ENCODE data around the gene COMMD6. TPM values are rescaled to one million over a fixed set of nuclear protein-coding genes. Genes with fewer than 3 reads are reported as not detected.

The COMMD6 gene
- total RNA-seq, 1 experiment from 2014 or later = 132 TPM

DNA sequence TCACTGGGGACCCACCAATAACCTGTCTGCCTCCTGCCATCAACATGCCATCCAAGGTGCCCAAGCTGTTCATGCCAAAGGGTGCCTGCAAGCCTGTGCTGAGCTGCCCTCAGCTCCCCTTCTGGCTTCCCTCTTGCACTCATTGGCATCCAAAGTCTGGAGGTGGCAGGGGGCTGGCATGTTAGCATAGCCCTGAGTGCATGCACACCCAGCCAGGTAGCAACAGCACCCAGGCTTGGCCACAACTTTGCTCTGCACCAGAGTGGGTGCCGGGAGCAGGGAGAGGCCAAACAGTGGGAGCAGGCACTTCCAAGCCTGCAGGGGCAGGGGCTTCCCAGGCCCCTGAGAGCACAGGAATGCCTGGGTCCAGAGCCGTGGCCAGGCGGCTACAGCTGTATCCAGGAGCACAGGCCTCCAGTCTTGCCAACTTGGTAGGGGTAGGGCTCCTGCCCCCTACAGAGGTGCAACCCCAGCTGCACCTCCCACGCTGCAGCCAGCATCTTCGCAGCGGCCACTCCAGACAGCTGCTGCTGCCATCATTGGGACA is 29.6 kb downstream of the COMMD6 start:
- no peaks in the 10 kb centered on the region for H3K4me1 Mint-ChIP-seq (ENCODE audit: insufficient read depth, unreplicated experiment)
- DNase-seq (ENCODE audit: unreplicated experiment) = no peak
- TF ChIP-seq, protein P1, sequence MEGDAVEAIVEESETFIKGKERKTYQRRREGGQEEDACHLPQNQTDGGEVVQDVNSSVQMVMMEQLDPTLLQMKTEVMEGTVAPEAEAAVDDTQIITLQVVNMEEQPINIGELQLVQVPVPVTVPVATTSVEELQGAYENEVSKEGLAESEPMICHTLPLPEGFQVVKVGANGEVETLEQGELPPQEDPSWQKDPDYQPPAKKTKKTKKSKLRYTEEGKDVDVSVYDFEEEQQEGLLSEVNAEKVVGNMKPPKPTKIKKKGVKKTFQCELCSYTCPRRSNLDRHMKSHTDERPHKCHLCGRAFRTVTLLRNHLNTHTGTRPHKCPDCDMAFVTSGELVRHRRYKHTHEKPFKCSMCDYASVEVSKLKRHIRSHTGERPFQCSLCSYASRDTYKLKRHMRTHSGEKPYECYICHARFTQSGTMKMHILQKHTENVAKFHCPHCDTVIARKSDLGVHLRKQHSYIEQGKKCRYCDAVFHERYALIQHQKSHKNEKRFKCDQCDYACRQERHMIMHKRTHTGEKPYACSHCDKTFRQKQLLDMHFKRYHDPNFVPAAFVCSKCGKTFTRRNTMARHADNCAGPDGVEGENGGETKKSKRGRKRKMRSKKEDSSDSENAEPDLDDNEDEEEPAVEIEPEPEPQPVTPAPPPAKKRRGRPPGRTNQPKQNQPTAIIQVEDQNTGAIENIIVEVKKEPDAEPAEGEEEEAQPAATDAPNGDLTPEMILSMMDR (IDR thresholded peaks at IDR 0.05; ENCODE audit: unreplicated experiment) = no peak
- ChIA-PET POLR2A (interaction anchor here (1.5 kb wide), 1 partner anchor 15 kb away, joined by 4 read pairs; no protein-coding TSS in a partner anchor), CTCF (no interaction called here)
- H3K27me3 Mint-ChIP-seq (ENCODE audit: insufficient read depth, unreplicated experiment) = no peaks in the 10 kb centered on the region
- no peaks in the 10 kb centered on the region for H3K9me3 Mint-ChIP-seq (ENCODE audit: unreplicated experiment)
- no peak overlapping the region for H3K27ac Mint-ChIP-seq (ENCODE audit: low read depth, unreplicated experiment)
- BruUV-seq (replicated peaks) = no TSS peak
- H3K36me3 Mint-ChIP-seq (ENCODE audit: insufficient read depth, unreplicated experiment) = no peaks in the 10 kb centered on the region
- no peak overlapping the region for H3K4me3 Mint-ChIP-seq (ENCODE audit: unreplicated experiment)
- intact Hi-C loops (cut with micrococcal nuclease) = no loop called here

DNA sequence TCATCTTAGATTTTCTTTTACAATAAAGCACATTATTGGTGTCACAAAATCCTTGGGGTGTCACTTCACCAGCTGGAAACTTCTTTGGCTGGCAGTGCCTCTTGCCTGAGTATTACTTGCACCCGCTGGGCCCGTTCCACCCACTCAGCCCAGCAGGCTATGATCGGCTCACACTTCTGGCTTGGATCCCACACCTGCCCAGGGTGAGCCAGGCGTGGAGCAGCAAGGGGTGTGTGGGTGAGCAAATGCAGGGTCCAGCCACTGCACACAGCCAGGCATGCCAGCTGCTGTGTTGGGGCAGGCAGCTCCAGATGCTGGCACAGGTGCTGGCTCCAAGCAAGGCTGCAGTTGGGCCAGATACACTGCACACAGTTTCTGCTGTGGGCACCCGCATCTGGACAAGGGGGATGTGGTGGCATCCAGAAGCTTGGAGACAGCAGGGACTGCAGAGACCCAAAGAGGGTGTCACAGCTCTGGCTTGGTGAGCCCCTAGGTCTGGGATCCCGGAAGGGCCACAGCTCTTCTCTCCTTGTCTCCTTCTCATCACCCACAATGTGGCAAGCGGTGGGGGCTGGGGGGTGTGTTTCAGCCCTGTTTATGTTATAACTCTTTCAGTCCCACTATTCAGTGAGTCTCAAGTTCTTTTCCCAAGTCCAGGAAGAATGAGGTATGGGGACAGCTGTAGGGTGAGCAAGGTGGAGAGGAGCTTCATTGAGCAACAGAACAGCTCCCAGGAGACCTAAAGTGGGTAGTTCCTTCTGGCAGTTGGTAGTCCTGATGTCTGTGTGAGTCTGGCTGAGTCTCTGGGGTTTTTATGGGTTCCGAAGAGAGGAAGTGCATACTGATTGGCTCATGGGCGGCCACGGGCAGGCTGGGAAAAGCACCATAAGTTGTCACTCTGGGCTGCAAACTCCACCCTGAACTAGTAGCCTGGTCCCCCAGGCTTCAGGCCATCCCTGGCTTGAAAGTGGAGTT is 30.3 kb downstream of the COMMD6 start:
- H3K27me3 Mint-ChIP-seq (ENCODE audit: insufficient read depth, unreplicated experiment) = no peaks in the 10 kb centered on the region
- no peak overlapping the region for H3K4me3 Mint-ChIP-seq (ENCODE audit: unreplicated experiment)
- no peaks in the 10 kb centered on the region for H3K9me3 Mint-ChIP-seq (ENCODE audit: unreplicated experiment)
- BruUV-seq (replicated peaks) = no TSS peak
- CTCF ChIA-PET = interaction anchor here (0.7 kb wide), 1 partner anchor 30 kb away, joined by 3 read pairs; no protein-coding TSS in a partner anchor
- TF ChIP-seq, protein P1 (IDR thresholded peaks at IDR 0.05; ENCODE audit: unreplicated experiment) = no peak
- H3K36me3 Mint-ChIP-seq (ENCODE audit: insufficient read depth, unreplicated experiment) = no peaks in the 10 kb centered on the region
- POLR2A ChIA-PET = interaction anchor here (0.6 to 1.5 kb wide), 2 partner anchors 16 to 54 kb away, joined by 3 to 4 read pairs; no protein-coding TSS in a partner anchor
- H3K27ac Mint-ChIP-seq (ENCODE audit: low read depth, unreplicated experiment) = no peak overlapping the region
- no peaks in the 10 kb centered on the region for H3K4me1 Mint-ChIP-seq (ENCODE audit: insufficient read depth, unreplicated experiment)
- intact Hi-C loops (cut with micrococcal nuclease) = no loop called here
- DNase-seq (ENCODE audit: unreplicated experiment) = peak; percentile 59

- Mint-ChIP-seq H3K4me3 (ENCODE audit: unreplicated experiment) (no peak overlapping the region), H3K4me1 (ENCODE audit: insufficient read depth, unreplicated experiment) (no peaks in the 10 kb centered on the region), H3K9me3 (ENCODE audit: unreplicated experiment) (no peaks in the 10 kb centered on the region), H3K36me3 (ENCODE audit: insufficient read depth, unreplicated experiment) (no peaks in the 10 kb centered on the region), H3K27me3 (ENCODE audit: insufficient read depth, unreplicated experiment) (no peaks in the 10 kb centered on the region), H3K27ac (ENCODE audit: low read depth, unreplicated experiment) (no peak overlapping the region)
- intact Hi-C loops (cut with micrococcal nuclease) = no loop called here
- DNase-seq (ENCODE audit: unreplicated experiment) = no peak
- TF ChIP-seq, protein P1 (IDR thresholded peaks at IDR 0.05; ENCODE audit: unreplicated experiment) = no peak
- BruUV-seq (replicated peaks) = no TSS peak
- POLR2A ChIA-PET = interaction anchor here (0.6 kb wide), 1 partner anchor 831 kb away, joined by 3 read pairs; no protein-coding TSS in a partner anchor
- CTCF ChIA-PET = interaction anchor here (2.2 kb wide), 1 partner anchor 24 kb away, joined by 7 read pairs; the partner anchor contains the start of gene TBC1D4
Measured at GRCh38 chr13:75506018-75506417, 31.6 kb downstream of the COMMD6 start.

DNA sequence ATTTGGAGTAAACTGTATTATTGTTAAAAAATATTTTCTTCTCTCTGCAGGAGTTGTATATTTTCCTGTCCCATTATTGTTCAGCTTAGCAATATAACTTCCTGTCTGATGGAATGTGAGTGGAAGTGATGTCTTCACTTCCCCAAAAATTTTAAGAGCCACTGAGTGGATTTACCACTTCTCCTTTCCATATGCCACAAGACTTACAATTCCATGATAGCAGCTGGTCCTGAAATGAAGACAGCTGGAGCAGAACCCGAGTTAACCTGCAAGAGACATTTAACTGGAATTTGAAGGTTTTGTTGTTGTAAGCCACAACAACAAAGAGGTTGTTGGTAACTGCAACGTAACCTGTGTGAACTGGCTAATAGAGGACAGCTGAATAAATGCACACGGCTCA is 32.3 kb downstream of the COMMD6 start:
- intact Hi-C loops (cut with micrococcal nuclease) = no loop called here

More for the DNA sequence above, 32.3 kb downstream of the COMMD6 start:
- H3K36me3 Mint-ChIP-seq (ENCODE audit: insufficient read depth, unreplicated experiment) = no peaks in the 10 kb centered on the region
- ChIA-PET CTCF (interaction anchor here (2.2 kb wide), 1 partner anchor 23 kb away, joined by 7 read pairs; the partner anchor contains the start of gene TBC1D4), POLR2A (interaction anchor here (0.6 kb wide), 2 partner anchors 367 to 830 kb away, joined by 3 read pairs; no protein-coding TSS in a partner anchor)
- no peaks in the 10 kb centered on the region for H3K9me3 Mint-ChIP-seq (ENCODE audit: unreplicated experiment)
- TF ChIP-seq, protein P1 (IDR thresholded peaks at IDR 0.05; ENCODE audit: unreplicated experiment) = no peak
- H3K27ac Mint-ChIP-seq (ENCODE audit: low read depth, unreplicated experiment) = no peak overlapping the region
- no TSS peak for BruUV-seq (replicated peaks)
- no peaks in the 10 kb centered on the region for H3K27me3 Mint-ChIP-seq (ENCODE audit: insufficient read depth, unreplicated experiment)
- DNase-seq (ENCODE audit: unreplicated experiment) = no peak
- no peak overlapping the region for H3K4me3 Mint-ChIP-seq (ENCODE audit: unreplicated experiment)
- no peaks in the 10 kb centered on the region for H3K4me1 Mint-ChIP-seq (ENCODE audit: insufficient read depth, unreplicated experiment)

Data from MCF 10A (cell line).